ENCODE results near the gene THSD7B. TPM values are rescaled to one million over a fixed set of nuclear protein-coding genes. Genes with fewer than 3 reads are reported as not detected.

THSD7B gene
- polyA plus RNA-seq, 2 of the 4 experiments (the other 2 are of a cell fraction): not detected

- ATAC-seq: no peak
- POLR2A ChIA-PET: no interaction called here
- no peak for FAIRE-seq
- no peak for DNase-seq (ENCODE audit: low read depth in 1 of 2, low spot score in 1 of 2)
- WGBS (ENCODE audit: missing lambda C conversion rate): 0% methylated on average over 2 of the region's 2 CpGs
- Histone ChIP-seq H3K4me1 (no peaks in the 10 kb centered on the region), H3K9me3 (no peaks in the 10 kb centered on the region), H3K27ac (no peak overlapping the region), H3K4me3 (no peak overlapping the region), H3K4me2 (no peak overlapping the region)
- TF ChIP-seq MAZ (IDR thresholded peaks at IDR 0.05; ENCODE audit: borderline replicate concordance, low read depth, low read length) (no peak), HDAC2 (IDR thresholded peaks at IDR 0.05) (no peak), NR3C1 (IDR thresholded peaks at IDR 0.05) (no peak), POLR2A (IDR thresholded peaks at IDR 0.05; ENCODE audit: low read length) (no peak), SREBF2 (IDR thresholded peaks at IDR 0.05) (no peak), EHMT2 (IDR thresholded peaks at IDR 0.05; ENCODE audit: low read depth) (no peak), BCL3 (IDR thresholded peaks at IDR 0.05) (no peak), TP53 (CRISPR knock-in tag; IDR thresholded peaks at IDR 0.05) (no peak), JUN (IDR thresholded peaks at IDR 0.05) (no peak), NFE2L2 (conservative IDR thresholded peaks at IDR 0.05; ENCODE audit: low read length) (no peak)
- CTCF ChIA-PET: no interaction called here
These were observed 760.4 kb downstream of the THSD7B start for GRCh38 chr2:137525641-137526190.

DNA sequence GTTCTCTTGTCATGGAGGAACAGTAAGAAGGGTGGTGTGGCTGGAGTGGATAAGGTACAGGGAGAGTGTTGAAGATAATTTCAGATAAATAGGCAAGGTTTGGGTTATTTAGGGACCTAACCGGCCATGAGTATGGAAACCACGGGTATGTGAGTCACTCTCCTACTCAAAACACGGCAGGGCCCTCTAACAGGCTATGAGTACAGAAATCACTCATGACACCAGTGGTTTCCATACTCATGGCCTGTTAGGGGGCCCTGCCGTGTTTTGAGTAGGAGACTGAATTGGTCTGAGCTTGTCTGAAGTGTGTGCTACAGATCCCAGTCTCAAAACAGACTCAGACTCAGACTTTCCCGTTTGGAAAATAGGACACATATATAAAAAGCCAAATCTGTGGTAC, 770.6 kb downstream of the THSD7B start:
- DNase-seq (ENCODE audit: low read depth in 1 of 2, low spot score in 1 of 2) (no peak), FAIRE-seq (no peak)
- WGBS (ENCODE audit: missing lambda C conversion rate): 5% methylated on average over 5 of the region's 5 CpGs

GRCh38 chr2:137539336-137539735, 774.0 kb downstream of the THSD7B start:
- Histone ChIP-seq H3K27ac (no peak overlapping the region), H3K4me3 (no peak overlapping the region), H3K9me3 (no peaks in the 10 kb centered on the region), H3K4me1 (no peaks in the 10 kb centered on the region), H3K4me2 (no peak overlapping the region)
- ChIA-PET POLR2A (no interaction called here), CTCF (no interaction called here)
- TF ChIP-seq NR3C1 (IDR thresholded peaks at IDR 0.05) (no peak), BHLHE40 (IDR thresholded peaks at IDR 0.05; ENCODE audit: low read depth, low read length) (no peak), HOXB13 (CRISPR knock-in tag; IDR thresholded peaks at IDR 0.05; ENCODE audit: low read depth) (no peak), BCL3 (IDR thresholded peaks at IDR 0.05) (no peak), ZC3H11A (IDR thresholded peaks at IDR 0.05) (no peak), HOXA7 (CRISPR knock-in tag; IDR thresholded peaks at IDR 0.05) (no peak), MAZ (IDR thresholded peaks at IDR 0.05; ENCODE audit: borderline replicate concordance, low read depth, low read length) (no peak), EHF (CRISPR knock-in tag; IDR thresholded peaks at IDR 0.05) (no peak)
- TF ChIP-seq, protein P1, sequence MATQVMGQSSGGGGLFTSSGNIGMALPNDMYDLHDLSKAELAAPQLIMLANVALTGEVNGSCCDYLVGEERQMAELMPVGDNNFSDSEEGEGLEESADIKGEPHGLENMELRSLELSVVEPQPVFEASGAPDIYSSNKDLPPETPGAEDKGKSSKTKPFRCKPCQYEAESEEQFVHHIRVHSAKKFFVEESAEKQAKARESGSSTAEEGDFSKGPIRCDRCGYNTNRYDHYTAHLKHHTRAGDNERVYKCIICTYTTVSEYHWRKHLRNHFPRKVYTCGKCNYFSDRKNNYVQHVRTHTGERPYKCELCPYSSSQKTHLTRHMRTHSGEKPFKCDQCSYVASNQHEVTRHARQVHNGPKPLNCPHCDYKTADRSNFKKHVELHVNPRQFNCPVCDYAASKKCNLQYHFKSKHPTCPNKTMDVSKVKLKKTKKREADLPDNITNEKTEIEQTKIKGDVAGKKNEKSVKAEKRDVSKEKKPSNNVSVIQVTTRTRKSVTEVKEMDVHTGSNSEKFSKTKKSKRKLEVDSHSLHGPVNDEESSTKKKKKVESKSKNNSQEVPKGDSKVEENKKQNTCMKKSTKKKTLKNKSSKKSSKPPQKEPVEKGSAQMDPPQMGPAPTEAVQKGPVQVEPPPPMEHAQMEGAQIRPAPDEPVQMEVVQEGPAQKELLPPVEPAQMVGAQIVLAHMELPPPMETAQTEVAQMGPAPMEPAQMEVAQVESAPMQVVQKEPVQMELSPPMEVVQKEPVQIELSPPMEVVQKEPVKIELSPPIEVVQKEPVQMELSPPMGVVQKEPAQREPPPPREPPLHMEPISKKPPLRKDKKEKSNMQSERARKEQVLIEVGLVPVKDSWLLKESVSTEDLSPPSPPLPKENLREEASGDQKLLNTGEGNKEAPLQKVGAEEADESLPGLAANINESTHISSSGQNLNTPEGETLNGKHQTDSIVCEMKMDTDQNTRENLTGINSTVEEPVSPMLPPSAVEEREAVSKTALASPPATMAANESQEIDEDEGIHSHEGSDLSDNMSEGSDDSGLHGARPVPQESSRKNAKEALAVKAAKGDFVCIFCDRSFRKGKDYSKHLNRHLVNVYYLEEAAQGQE (IDR thresholded peaks at IDR 0.05): no peak
- DNase-seq (ENCODE audit: low read depth in 1 of 2, low spot score in 1 of 2): no peak
- FAIRE-seq: no peak
- no peak for ATAC-seq
- WGBS (ENCODE audit: missing lambda C conversion rate): 0% methylated on average over 1 of the region's 1 CpG

More for the DNA sequence above, 770.6 kb downstream of the THSD7B start:
- TF ChIP-seq RAD21 (conservative IDR thresholded peaks at IDR 0.05 in 1 of 2, IDR thresholded peaks at IDR 0.05 in 1 of 2) (no peak), RCOR1 (IDR thresholded peaks at IDR 0.05; ENCODE audit: low read depth, low read length) (no peak)
- ChIA-PET CTCF (no interaction called here), POLR2A (no interaction called here)
- no peak for ATAC-seq
- Histone ChIP-seq H3K4me3 (no peak overlapping the region), H3K4me2 (no peak overlapping the region), H3K27ac (no peak overlapping the region), H3K4me1 (no peaks in the 10 kb centered on the region), H3K9me3 (no peaks in the 10 kb centered on the region)
